Activated CD8-positive, alpha-beta memory T cell treated with anti-CD3 and anti-CD28 coated beads, Interleukin-2, amount 10 ng/mL, durations not matched to agents 7 days and 5 days (primary cell): Measurements from ENCODE around the gene TSPAN9. TPM values are rescaled to one million over a fixed set of nuclear protein-coding genes. Genes with fewer than 3 reads are reported as not detected.

Source experiments
- ATAC-seq: fragments of 150-1000 bp; cut with Tn5 transposase; one replicate; pipeline ENCODE4 v1.10.0; 2021; ENCODE audit warnings: moderate library complexity
- CTCF ChIA-PET: fragments of 350-600 bp; sonication (Branson Sonifier 250); formaldehyde crosslinking; loops from one replicate; lab custom pipeline; 2021; ENCODE audit warnings: antibody characterized with exemption; lab: Charles Lee
- DNase-seq: peaks from one replicate; pipeline ENCODE4 v3.0.0-alpha.2; 2020
- H3K27ac Mint-ChIP-seq: one replicate; pipeline ENCODE4 v1.8.0; 2021; ENCODE audit warnings: mild to moderate bottlenecking, mixed read lengths
- H3K27me3 Mint-ChIP-seq: one replicate; pipeline ENCODE4 v1.8.0; 2021; ENCODE audit warnings: mixed read lengths
- H3K36me3 Mint-ChIP-seq: one replicate; pipeline ENCODE4 v1.8.0; 2021; ENCODE audit warnings: mild to moderate bottlenecking, mixed read lengths
- H3K4me1 Mint-ChIP-seq: one replicate; pipeline ENCODE4 v1.8.0; 2021; ENCODE audit warnings: mixed read lengths
- H3K4me3 Mint-ChIP-seq: one replicate; pipeline ENCODE4 v1.8.0; 2021; ENCODE audit warnings: mild to moderate bottlenecking, moderate library complexity, mixed read lengths
- H3K9me3 Mint-ChIP-seq: one replicate; pipeline ENCODE4 v1.8.0; 2022; ENCODE audit warnings: low read depth, mixed read lengths
- total RNA-seq, 2 experiments: library from RNA; stranded (reverse); gene quantifications; one replicate each; pipeline ENCODE4 v1.2.3, GENCODE V29; 2021

Gene TSPAN9
- total RNA-seq, 2 experiments from 2014 or later, result not detected

- Mint-ChIP-seq H3K9me3 (no peaks in the 10 kb centered on the region), H3K4me3 (no peak overlapping the region), H3K36me3 (no peaks in the 10 kb centered on the region), H3K27ac (no peak overlapping the region), H3K27me3 (peaks cover 34% of the 10 kb centered on the region), H3K4me1 (peaks cover 4% of the 10 kb centered on the region)
- DNase-seq (no peak), ATAC-seq (no peak)
- CTCF ChIA-PET, result interaction anchor here (1.0 to 1.4 kb wide), 3 partner anchors 15 to 121 kb away, joined by 3 to 5 read pairs (median 4); no protein-coding TSS in a partner anchor
Measured at GRCh38 chr12:3154006-3154405, 76.8 kb downstream of the TSPAN9 start.

DNA sequence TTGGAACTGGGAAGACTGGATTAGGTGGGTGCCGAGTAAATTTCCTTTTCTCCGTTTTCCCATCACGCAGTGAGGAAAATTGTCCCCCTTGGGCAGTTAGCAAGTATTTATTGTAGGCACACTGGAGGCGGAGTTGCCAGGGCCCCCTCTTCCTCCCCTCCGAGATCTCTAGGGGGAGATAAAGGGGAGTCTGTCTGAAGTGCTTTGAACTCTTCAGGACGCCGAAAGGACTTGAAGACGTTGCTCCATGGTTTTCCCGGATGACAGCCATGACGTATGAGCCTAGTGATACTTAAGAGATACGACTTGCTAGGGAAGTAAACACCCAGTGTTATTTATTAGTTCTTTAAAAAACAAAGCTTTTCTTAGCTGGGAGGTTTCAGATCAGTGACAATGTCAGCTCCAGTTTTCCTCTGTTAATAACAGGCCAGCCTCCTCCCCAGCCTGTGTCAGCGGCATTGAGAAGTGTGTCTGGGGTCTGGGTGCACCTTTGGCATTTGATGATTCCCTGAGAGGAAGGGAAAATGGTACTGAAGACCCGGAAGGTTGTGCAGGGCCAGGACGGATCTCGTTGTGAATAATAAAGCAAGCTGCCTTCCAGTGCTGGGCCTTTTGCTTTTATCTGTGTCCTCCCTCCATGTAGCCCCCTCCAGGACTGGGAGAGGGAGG is 78.7 kb downstream of the TSPAN9 start:
- Mint-ChIP-seq H3K9me3 (no peaks in the 10 kb centered on the region), H3K36me3 (no peaks in the 10 kb centered on the region), H3K4me3 (no peak overlapping the region), H3K27ac (no peak overlapping the region), H3K27me3 (peaks cover 29% of the 10 kb centered on the region), H3K4me1 (peaks cover 4% of the 10 kb centered on the region)
- DNase-seq (no peak), ATAC-seq (no peak)
- CTCF ChIA-PET, result no interaction called here

DNA sequence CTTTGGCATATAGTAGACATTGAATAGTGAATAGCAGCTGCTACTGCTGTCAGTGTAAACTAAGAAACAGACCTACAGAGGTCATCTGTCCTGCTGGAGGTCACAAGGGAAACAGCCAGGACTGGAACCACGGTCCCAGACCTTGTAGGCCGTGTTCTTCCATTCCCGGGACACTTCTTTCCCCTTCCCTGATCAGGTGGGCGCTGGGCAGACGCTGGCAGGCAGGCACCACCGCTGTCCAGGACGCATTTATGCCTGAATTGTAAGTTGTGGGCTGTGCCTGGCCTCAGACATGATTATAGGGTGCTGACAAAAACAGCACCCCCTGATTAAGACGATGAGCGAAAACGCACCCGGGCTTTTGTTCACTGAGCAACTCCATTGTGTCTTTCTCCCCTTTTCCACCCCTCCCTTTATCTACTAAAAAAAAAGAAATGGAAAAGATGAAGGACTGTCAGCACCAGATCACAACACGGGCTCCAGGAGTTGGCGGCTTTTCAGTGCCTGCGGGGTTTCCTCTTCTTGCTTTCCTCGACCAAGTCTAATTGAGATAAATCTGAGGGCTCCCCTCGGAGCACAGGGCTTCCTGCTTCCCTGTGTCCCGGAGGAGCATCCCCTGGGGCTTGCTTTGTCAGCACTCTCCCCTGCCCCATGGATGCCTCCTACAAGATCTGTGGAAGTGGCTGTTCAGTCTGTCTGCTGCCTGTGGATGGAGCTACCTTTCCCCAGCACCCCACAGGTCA is 80.6 kb downstream of the TSPAN9 start:
- no peaks in the 10 kb centered on the region for H3K36me3 Mint-ChIP-seq
- CTCF ChIA-PET, result interaction anchor here (0.6 kb wide), 1 partner anchor 144 kb away, joined by 3 read pairs; no protein-coding TSS in a partner anchor

DNA sequence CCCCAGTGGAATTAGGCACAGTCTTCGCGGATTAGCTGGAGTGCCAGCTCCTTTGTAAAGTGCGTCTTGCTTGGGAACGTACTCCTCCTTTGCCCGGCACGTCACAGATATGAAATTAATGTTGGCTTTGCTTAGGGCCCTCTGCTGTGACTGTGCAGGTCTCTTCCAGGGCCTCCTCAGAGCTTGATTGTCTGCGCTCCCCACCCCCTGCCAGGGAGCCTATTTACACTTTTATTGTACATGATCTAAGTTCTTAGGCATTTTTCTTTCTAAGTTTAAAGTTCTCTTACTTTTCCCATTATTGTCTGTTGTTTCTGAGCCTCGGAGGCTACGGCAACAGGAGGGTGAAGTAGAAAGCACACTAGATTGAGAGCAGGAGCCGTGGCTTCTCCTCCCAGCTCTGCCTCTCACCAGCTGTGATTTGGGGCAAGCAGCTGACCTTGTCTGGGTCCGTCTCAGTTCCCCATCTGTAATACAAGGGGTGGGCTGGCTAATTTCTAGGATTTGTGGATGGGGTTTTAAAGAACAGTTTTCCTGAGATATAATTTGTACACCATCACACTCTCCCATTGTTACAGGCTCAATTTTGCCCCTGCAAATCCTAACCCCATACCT is 81.8 kb downstream of the TSPAN9 start:
- H3K9me3 Mint-ChIP-seq, result no peaks in the 10 kb centered on the region
- DNase-seq (no peak), ATAC-seq (no peak)
- H3K4me3 Mint-ChIP-seq, result no peak overlapping the region
- CTCF ChIA-PET, result no interaction called here
- no peaks in the 10 kb centered on the region for H3K36me3 Mint-ChIP-seq
- H3K27ac Mint-ChIP-seq, result no peak overlapping the region
- peaks cover 21% of the 10 kb centered on the region for H3K27me3 Mint-ChIP-seq
- no peaks in the 10 kb centered on the region for H3K4me1 Mint-ChIP-seq

More for the DNA sequence above, 80.6 kb downstream of the TSPAN9 start:
- ATAC-seq (no peak), DNase-seq (no peak)
- no peak overlapping the region for H3K4me3 Mint-ChIP-seq
- H3K27me3 Mint-ChIP-seq, result peaks cover 20% of the 10 kb centered on the region
- H3K27ac Mint-ChIP-seq, result no peak overlapping the region
- peaks cover 3% of the 10 kb centered on the region for H3K4me1 Mint-ChIP-seq
- no peaks in the 10 kb centered on the region for H3K9me3 Mint-ChIP-seq

DNA sequence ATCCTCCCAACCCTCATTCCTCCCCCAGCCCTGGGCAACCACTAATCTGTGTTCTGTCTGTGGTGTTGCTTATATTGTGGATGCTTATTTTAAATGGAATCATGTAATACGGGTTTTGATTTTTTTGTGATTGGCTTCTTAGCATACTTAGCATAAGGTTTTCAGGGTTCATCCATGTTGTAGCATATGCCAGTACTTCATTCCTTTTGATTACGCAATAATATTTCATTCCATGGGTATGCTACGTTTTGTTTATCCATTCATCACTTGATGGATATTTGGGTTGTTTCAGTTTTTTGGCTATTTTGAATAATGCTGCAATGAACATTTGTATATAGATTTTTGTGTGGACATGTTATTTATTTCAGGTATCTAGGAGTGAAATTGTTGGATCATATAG is 82.9 kb downstream of the TSPAN9 start:
- Mint-ChIP-seq H3K27ac (no peak overlapping the region), H3K9me3 (no peaks in the 10 kb centered on the region), H3K27me3 (peaks cover 12% of the 10 kb centered on the region), H3K4me3 (no peak overlapping the region), H3K36me3 (no peaks in the 10 kb centered on the region), H3K4me1 (no peaks in the 10 kb centered on the region)
- ATAC-seq, result no peak
- CTCF ChIA-PET, result no interaction called here
- no peak for DNase-seq

GRCh38 chr12:3161861-3162260 is 84.7 kb downstream of the TSPAN9 start:
- Mint-ChIP-seq H3K27ac (no peak overlapping the region), H3K4me3 (no peak overlapping the region), H3K27me3 (peaks cover 12% of the 10 kb centered on the region), H3K4me1 (no peaks in the 10 kb centered on the region), H3K36me3 (no peaks in the 10 kb centered on the region), H3K9me3 (no peaks in the 10 kb centered on the region)
- ATAC-seq, result no peak
- no peak for DNase-seq
- CTCF ChIA-PET, result no interaction called here

GRCh38 chr12:3164454-3165077 is 87.4 kb downstream of the TSPAN9 start:
- H3K27me3 Mint-ChIP-seq, result peaks cover 4% of the 10 kb centered on the region
- H3K4me3 Mint-ChIP-seq, result no peak overlapping the region
- H3K27ac Mint-ChIP-seq, result no peak overlapping the region
- H3K9me3 Mint-ChIP-seq, result no peaks in the 10 kb centered on the region
- ATAC-seq (no peak), DNase-seq (no peak)
- no peaks in the 10 kb centered on the region for H3K36me3 Mint-ChIP-seq
- H3K4me1 Mint-ChIP-seq, result no peaks in the 10 kb centered on the region
- CTCF ChIA-PET, result no interaction called here

DNA sequence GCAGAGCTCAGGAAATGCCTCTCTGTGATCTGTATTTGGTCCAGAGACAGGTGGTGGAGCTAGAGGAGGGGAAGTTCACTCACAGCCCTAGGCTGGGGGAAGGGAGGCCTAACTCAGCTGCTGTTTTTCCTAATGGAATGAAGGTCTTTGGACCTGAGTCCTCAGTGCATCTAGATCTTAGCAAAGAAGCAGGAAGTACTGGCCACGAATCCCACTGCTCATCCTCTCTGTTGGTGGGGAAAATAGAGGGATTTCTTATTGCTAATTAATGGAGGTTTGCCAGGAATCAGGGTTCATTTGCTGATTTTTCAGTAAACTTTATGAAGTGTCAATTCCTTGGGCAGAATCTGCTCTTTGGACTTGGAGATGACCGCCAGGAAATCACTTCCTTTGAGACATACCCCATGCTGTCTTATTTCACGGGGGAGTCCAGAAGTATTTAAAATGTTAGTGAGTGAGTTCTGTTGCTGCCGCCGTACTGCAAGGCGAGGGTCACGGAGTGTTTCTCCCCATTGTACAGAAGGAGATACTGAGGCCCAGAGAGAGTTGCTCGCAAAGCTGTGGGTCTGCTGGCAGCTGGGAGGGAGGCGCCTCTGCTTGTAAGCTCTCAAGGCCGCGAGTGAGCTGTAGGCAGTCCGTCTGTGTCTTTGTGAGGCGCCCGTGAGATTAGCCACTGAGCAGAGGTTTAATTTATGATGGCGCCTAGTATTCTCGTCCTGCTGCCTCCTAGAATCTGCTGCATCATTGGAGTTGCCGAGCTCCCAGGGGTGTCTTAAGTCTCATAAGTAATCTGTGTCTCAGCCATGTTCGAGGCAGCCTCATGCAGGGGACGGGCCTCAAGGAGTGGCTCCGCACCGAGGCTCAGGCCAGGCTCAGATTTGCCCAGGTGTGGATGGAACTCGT is 88.2 kb downstream of the TSPAN9 start:
- ATAC-seq (no peak), DNase-seq (no peak)
- H3K4me1 Mint-ChIP-seq, result no peaks in the 10 kb centered on the region
- H3K9me3 Mint-ChIP-seq, result no peaks in the 10 kb centered on the region
- CTCF ChIA-PET, result no interaction called here
- no peak overlapping the region for H3K27ac Mint-ChIP-seq
- H3K36me3 Mint-ChIP-seq, result no peaks in the 10 kb centered on the region
- H3K4me3 Mint-ChIP-seq, result no peak overlapping the region
- peaks cover 3% of the 10 kb centered on the region for H3K27me3 Mint-ChIP-seq

DNA sequence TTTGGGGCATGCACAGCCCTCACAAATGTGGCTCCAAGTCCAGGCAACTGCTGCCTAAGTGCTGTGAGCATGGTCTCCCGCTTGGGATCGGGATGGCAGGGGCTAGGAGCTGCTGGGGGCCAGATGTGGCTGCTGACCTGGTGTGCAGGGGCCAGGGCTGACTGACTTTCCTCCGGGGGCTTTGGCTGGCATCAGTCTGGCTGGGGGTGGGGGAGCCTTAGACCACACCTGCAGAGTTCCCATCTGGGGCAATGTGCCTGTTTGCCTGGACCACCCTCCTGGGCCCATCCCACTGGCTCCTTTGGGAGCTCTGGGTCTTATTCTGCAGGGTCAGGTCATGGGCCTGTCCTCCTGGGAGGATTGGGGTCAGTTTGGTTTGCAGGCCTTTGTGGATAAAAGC is 90.5 kb downstream of the TSPAN9 start:
- no peak for DNase-seq
- ATAC-seq, result no peak
- no peaks in the 10 kb centered on the region for H3K4me1 Mint-ChIP-seq
- no peaks in the 10 kb centered on the region for H3K9me3 Mint-ChIP-seq
- no peak overlapping the region for H3K4me3 Mint-ChIP-seq
- H3K27me3 Mint-ChIP-seq, result peaks cover 5% of the 10 kb centered on the region
- H3K36me3 Mint-ChIP-seq, result no peaks in the 10 kb centered on the region
- CTCF ChIA-PET, result no interaction called here
- H3K27ac Mint-ChIP-seq, result no peak overlapping the region

- Mint-ChIP-seq H3K4me1 (no peaks in the 10 kb centered on the region), H3K27me3 (peaks cover 2% of the 10 kb centered on the region), H3K9me3 (no peaks in the 10 kb centered on the region), H3K27ac (no peak overlapping the region), H3K4me3 (no peak overlapping the region), H3K36me3 (no peaks in the 10 kb centered on the region)
- DNase-seq (no peak), ATAC-seq (no peak)
- CTCF ChIA-PET, result interaction anchor here (0.6 kb wide), 1 partner anchor 324 kb away, joined by 3 read pairs; no protein-coding TSS in a partner anchor
Measured at GRCh38 chr12:3168223-3169221, 91.3 kb downstream of the TSPAN9 start.

DNA sequence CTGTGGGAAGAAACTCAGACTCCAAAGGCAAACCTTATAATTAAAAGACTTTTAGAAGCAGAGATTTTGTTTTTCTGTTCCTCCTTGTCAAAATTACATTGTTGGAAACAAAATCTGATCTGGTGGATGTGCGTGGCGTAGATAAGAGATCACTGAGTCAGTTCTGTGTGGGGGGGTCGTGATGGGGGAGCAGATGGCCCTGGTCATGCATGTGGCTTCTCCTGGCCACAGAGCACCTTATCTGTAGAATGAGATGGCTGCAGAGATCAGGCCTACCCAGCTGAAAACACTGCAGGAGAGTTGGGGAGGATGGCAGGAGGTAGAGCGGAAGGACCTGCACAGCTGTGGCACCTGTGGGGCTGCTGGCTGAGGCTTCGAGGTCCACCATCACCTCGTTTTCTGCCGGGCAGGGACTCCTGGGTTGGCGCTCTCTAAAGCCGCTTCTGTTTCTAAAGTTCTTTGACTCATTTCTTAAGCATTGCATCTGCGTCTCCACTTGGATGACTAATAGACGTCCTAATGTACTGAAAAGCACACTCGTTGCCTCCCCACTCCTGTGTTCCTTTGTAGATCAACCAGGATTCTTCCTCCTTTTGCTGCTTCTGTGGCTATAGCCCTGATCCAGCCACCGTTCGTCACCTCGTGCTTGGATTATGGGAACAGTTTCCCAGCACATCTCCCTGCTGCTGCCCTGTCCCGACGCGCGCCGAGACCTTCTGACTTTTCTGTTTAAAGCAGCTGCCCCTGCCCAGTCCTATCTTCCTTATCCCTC is 93.4 kb downstream of the TSPAN9 start:
- Mint-ChIP-seq H3K36me3 (no peaks in the 10 kb centered on the region), H3K4me3 (no peak overlapping the region), H3K27me3 (peaks cover 2% of the 10 kb centered on the region), H3K27ac (no peak overlapping the region), H3K9me3 (no peaks in the 10 kb centered on the region), H3K4me1 (no peaks in the 10 kb centered on the region)
- no peak for DNase-seq
- CTCF ChIA-PET, result interaction anchor here (1.1 kb wide), 1 partner anchor 105 kb away, joined by 3 read pairs; no protein-coding TSS in a partner anchor
- no peak for ATAC-seq
